ENCODE results near the gene STS.

GRCh38 chrX:7147413-7147977 is at the start of gene STS:
- TF ChIP-seq, protein P1, sequence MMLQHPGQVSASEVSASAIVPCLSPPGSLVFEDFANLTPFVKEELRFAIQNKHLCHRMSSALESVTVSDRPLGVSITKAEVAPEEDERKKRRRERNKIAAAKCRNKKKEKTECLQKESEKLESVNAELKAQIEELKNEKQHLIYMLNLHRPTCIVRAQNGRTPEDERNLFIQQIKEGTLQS (IDR thresholded peaks at IDR 0.05), result no peak
- TF ChIP-seq, protein P2, sequence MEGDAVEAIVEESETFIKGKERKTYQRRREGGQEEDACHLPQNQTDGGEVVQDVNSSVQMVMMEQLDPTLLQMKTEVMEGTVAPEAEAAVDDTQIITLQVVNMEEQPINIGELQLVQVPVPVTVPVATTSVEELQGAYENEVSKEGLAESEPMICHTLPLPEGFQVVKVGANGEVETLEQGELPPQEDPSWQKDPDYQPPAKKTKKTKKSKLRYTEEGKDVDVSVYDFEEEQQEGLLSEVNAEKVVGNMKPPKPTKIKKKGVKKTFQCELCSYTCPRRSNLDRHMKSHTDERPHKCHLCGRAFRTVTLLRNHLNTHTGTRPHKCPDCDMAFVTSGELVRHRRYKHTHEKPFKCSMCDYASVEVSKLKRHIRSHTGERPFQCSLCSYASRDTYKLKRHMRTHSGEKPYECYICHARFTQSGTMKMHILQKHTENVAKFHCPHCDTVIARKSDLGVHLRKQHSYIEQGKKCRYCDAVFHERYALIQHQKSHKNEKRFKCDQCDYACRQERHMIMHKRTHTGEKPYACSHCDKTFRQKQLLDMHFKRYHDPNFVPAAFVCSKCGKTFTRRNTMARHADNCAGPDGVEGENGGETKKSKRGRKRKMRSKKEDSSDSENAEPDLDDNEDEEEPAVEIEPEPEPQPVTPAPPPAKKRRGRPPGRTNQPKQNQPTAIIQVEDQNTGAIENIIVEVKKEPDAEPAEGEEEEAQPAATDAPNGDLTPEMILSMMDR (IDR thresholded peaks at IDR 0.05; ENCODE audit: low read depth, low read length, missing input control), result no peak
- TF ChIP-seq, protein P3, sequence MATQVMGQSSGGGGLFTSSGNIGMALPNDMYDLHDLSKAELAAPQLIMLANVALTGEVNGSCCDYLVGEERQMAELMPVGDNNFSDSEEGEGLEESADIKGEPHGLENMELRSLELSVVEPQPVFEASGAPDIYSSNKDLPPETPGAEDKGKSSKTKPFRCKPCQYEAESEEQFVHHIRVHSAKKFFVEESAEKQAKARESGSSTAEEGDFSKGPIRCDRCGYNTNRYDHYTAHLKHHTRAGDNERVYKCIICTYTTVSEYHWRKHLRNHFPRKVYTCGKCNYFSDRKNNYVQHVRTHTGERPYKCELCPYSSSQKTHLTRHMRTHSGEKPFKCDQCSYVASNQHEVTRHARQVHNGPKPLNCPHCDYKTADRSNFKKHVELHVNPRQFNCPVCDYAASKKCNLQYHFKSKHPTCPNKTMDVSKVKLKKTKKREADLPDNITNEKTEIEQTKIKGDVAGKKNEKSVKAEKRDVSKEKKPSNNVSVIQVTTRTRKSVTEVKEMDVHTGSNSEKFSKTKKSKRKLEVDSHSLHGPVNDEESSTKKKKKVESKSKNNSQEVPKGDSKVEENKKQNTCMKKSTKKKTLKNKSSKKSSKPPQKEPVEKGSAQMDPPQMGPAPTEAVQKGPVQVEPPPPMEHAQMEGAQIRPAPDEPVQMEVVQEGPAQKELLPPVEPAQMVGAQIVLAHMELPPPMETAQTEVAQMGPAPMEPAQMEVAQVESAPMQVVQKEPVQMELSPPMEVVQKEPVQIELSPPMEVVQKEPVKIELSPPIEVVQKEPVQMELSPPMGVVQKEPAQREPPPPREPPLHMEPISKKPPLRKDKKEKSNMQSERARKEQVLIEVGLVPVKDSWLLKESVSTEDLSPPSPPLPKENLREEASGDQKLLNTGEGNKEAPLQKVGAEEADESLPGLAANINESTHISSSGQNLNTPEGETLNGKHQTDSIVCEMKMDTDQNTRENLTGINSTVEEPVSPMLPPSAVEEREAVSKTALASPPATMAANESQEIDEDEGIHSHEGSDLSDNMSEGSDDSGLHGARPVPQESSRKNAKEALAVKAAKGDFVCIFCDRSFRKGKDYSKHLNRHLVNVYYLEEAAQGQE (IDR thresholded peaks at IDR 0.05), result no peak
- TF ChIP-seq EGR1 (IDR thresholded peaks at IDR 0.05; ENCODE audit: low read depth in 2 of 2), result no peak
- TF ChIP-seq YY1 (IDR thresholded peaks at IDR 0.05), result no peak
- no peak for TF ChIP-seq TAF1 (conservative IDR thresholded peaks at IDR 0.05)
- TF ChIP-seq RXRA (IDR thresholded peaks at IDR 0.05), result no peak
- TF ChIP-seq GABPA (IDR thresholded peaks at IDR 0.05 in 1 of 2, conservative IDR thresholded peaks at IDR 0.05 in 1 of 2), result no peak
- no peak for TF ChIP-seq RAD21 (IDR thresholded peaks at IDR 0.05)
- no peak for TF ChIP-seq SP1 (IDR thresholded peaks at IDR 0.05)
- no peak for TF ChIP-seq HNF4G (IDR thresholded peaks at IDR 0.05)
- no peak for TF ChIP-seq JUND (IDR thresholded peaks at IDR 0.05)
